GM19035 (cell line): ENCODE data around the gene ATP5MC2.
"Not testable (repeated sequence)": the region's sequence is repeated elsewhere in the genome, so short reads cannot be mapped to it uniquely, and the experiment has no call there.

ENCODE experiments used
- ATAC-seq: cut with Tn5 transposase; IDR thresholded peaks from one replicate; pipeline ENCODE4 v1.9.1; 2021; ENCODE audit not compliant: unreplicated experiment

The ATP5MC2 gene

DNA sequence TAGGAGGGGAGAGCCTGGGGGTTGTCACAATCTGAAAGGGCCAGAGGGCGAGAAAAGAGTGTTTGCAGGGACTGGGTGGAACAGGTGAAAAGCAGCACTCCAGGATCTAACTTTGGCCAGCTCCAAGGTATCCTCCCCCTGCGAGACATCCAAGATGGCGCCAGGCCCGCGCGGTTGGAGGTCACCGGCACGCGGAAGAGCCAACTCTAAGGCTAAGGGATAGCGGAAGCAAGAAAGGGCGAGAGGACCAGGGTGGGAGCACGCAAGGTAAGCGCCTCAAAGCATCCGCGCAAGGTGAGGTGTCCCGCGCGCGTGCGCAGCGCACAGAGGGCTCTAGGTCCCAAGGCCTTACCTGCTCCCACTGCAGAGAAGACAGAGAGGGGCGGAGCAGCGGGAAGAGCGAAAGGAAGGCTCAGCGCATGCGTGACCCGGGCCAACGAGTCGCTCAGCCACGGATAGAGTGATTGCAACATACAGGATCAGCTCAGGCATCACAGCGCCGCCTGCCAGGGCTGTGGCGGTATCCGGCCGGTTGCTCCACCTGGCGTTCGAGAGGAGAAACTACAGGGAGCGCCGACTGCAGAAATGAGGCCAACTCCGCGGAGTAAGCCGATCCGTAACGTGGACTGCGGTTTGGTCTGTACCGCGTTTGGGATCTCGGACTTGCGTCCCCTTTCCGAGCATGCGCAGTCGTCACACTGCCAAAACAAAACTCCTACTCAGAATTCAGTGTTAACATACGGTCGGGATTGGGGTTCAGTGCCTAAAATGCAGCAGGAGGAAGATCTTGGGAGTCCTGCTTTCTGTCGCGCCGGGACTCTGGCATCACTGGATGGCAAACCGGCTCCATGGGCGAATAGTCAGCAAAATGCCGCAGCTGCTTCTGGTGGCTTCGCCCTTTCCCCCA is at the start of gene ATP5MC2:
Gene ATP5MC2 (minus strand): TSS at position 383 of the 907 bp plus-strand sequence. CDS start 3,469 bp downstream, outside the sequence.
- peak; percentile 97 for ATAC-seq

DNA sequence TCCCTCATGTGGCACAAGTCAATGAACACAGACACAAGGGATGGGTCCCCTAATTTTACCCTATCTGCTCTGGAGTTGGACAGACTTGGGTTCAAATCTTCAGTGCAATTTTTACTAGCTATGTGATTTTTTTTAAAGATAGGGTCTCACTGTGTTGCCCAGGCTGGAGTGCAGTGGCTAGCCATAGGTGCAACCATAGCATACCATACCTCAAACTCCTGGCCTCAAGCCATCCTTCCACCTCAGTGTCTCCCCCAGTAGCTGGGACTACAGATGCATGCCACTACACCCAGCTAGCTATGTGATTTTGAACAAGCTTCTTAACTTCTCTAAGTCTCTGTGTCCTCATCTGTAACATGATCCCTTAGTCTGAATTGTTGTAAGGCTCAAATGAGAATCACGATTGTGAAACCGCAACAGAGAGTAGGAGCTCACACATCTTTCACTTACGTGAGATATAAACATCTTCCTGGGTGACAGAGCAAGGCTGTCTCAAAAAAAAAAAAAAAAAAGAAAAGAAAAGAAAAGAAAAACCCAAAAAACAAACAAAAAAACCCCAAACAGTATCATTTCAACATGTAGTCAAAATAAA is 46.7 kb upstream of the ATP5MC2 start:
- ATAC-seq: no peak

DNA sequence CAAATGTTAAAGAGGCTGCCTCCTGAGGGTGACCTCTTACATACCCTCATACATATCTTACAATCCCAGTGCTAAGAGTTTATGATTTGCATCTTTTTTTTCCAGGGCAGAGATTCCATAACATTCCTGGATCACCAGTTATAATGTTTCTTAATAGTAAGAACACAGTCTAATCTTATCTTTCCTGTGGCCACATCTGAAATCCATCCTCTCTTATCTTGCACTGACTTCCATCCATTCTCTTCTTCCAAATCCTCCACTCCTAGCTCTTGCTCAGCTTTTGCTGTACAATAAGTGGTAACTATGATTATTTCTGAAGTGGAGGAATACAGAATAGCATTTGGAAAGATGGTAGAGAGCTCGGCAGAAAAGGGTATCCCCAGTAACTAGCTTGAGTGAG is 45.1 kb upstream of the ATP5MC2 start:
- ATAC-seq: no peak

DNA sequence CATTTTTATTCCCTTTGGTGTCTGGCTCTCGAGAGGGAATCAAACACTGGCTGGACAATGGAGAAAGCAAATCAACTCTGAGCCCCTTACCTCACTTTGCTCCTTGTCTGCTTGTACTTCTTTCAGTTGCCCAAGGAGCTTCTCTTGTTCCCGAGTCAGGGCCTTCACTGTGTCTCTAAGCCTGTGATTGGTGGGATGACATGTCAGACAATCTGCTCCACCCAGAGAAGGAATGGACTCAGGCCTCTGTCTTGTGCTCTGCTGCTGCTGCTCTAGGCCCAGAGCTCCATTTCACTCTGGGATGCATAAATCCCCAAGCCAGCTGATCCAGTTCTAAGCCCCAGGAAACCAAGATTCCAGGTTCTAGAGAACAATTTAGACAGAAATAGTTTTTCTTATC is 43.8 kb upstream of the ATP5MC2 start:
- ATAC-seq: no peak

DNA sequence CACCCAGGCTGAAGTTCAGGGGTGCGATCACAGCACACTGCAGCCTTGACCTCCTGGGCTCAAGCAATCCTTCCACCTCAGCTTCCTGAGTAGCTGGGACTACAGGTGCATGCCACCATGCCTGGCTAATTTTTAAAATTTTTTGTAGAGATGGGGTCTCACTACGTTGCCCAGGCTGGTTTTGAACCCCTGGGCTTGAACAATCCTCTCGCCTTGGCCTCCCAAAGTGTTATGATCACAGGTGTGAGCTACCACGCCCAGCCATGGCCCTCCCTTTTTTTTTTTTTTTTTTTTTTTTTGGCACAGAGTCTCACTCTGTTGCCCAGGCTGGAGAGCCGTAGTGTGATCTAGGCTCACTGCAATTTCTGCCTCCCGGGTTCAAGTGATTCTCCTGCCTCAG is 42.7 kb upstream of the ATP5MC2 start:
- not testable (repeated sequence) for ATAC-seq

DNA sequence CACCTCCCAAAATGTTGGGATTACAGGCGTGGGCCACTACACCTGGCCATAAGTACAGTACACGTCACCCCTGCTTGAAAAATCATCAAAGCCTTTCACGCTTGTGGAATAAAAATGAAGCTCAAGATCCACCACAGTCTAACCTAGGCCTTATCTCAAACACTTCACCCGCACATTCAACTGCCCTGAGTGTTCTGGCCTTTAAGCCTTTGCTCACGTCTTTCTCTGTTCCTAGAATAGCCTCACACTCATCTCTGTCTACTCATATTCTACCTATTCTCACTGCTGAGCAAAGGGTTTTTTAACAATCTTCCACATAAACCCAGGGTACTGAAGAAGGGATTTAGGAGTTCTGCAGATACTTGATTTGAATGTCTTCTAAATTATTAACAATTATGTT is 41.4 kb upstream of the ATP5MC2 start:
- no peak for ATAC-seq

DNA sequence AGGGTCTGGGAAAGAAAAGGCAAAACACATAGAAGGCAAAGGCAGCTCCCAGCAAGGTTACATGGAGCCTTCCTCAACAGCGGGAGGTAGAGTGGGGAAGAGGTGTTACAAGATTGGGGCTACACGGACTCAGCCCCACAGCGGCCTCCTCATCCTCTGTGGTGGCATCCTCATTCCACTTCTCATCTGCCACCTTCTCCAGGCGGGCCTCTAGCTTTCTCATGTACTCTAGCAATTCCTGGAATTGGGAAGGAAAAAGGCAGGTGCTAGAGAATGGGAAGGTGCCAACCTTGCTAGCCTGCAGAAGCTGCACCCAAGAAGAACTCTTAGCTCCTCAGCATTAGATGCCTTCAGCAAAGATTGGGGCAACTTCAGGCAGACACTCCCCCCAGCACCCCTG is 38.1 kb upstream of the ATP5MC2 start:
- ATAC-seq: no peak

DNA sequence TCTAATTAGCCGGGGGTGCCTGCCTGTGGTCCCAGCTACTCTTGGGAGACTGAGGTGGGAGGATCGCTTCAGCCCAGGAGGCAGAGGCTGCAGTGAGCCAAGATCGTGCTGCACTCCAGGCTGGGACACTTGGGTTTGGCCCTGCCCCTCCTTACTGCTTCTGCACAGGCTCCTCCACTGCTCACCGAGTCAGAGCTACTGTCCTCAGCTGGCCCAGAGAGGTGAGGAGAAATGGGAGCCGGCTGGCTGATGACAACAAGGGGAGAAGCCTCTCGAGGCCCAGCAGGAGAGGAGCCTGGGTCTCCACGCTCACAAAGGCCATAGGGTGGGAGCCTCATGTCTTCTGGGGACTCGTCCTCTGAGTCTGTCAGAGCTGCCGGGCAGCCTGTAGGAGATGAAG is 37.6 kb upstream of the ATP5MC2 start:
- ATAC-seq: no peak

DNA sequence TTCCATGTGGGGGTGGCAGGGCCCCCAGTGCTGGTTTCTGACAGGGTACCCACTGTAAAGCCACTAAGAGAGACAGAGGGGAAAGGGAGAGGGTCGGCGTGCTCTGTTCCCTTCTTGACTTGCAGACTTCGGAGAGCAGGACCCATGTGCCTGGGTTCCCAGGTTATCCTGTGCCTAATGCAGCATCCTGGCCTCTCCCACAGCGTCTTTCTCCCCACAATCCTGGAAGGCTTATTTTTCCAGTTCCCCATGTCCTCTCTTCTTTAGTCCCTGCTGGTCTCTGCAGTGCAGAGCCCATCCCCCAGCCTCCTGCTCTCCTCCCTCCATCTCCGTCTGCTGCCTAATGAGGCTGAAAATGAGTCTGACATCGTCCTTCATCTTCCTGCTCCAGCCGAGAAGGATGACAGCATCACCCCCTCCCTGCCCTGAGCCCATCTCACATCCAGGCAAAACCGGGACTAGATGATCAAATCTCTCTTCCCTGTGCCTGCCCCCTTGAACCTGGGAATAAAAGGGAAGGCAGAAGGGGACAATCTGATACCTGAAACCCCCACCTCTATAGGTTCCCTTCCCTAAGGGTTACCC is 36.3 kb upstream of the ATP5MC2 start:
- no peak for ATAC-seq

DNA sequence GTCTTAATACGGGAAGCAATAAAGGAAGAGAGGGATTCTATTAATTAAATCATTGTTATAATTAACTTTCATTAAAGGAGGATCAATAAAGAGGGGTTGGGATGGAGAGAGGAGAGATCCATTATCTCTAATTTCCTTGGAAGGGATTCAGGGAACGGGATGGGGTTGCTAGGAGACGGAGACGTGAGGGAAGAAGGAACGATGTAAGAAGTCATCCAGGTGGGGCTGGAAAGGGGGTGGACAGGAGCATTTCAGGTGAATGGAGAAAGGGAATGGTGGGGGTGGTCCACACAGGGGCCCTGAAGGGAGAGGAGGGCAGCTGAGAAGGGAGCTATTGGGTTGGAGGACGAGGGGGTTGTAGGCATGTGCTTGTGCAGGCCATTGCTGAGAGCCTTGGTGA is 34.2 kb upstream of the ATP5MC2 start:
- ATAC-seq: no peak

DNA sequence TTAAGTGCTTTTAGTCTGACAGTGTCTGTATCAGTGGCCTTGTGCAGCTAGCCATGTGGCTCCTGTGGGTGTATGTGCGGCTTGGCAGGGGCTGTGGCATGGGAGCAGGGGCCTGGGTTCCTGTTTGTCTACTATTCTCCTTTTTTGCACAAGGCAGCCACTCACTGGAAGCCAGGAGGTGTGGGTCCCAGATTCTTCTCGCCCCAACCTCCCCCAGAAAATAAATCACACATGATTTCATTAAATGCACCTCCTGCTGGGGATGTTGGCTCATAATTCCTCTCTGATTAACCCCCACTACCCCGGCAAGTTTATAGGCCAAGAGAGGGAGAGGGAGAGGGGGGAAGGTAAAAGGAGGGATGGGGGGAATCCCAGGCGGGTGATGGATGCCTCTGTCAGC is 33.8 kb upstream of the ATP5MC2 start:
- ATAC-seq: no peak

DNA sequence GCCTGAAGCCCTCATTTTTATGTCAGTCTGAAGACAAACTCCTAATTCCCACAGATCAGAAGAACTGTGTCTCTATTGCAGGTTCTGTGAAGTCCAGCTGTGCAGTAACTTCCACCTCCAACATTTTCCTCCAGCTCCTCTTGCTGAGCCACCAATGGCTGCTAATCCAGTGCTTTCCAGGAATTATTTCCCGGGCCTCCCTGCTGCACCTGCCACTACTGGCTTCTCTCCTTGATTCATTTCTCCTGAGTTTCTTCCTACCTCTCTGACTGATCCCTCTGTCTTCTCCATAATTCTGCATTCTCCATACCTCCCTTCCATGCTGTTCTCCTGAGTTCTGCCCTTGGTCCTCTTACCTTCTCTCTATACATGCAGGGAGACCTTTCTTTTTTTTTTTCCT is 30.2 kb upstream of the ATP5MC2 start:
- ATAC-seq: no peak

DNA sequence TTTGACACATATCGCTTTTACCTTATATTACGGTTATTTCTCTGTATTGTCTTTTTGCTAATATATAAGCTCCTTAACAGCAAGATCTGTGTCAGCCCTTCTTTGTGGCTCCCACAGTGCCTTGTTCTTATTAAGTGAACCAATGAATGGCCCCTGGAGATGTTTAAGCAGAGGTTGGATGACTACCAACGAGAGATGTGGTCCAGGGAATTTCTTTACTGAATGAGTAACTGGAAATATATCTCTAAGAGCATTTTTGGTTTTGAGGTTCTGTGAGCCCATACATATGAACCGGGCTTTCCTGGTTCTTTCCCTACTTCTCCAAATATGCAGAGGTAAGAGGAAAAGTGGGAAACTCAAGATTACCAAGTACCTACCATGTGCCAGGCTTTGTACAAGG is 27.9 kb upstream of the ATP5MC2 start:
- no peak for ATAC-seq

DNA sequence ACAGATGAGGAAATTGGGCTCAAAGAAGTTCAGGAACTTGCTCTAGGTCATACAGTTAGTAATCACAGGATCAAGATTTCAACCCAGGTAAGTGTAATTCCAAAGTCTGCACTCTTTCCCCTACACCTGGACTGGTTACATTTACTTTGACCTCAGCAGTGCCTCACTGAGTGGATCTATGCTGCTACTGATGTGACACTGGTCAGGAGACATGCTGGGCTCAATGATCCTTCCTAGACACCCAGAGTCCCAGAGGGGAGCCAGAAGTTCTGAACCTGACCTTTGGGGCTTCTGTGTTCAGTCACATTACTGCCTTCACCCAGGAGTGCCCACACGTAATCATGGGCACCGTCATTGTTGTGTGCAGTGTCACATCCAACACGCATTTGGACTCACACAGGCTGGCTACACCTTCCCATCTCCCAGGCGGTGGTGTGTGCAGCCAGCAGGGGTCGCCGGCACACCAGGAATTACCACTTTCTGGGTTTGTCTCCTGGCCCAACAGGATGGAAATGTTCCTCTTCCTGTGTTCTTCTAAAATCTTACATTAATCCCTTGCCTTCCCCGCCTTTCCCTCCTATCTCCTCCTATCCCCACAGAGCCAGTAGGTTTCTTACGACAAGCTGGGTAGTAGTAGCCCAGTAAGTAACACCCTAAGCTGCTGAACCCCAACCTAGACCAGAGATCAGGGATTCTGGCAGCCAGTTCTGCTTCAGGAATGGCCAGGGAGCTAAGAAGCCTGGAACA is 25.8 kb upstream of the ATP5MC2 start:
- no peak for ATAC-seq

DNA sequence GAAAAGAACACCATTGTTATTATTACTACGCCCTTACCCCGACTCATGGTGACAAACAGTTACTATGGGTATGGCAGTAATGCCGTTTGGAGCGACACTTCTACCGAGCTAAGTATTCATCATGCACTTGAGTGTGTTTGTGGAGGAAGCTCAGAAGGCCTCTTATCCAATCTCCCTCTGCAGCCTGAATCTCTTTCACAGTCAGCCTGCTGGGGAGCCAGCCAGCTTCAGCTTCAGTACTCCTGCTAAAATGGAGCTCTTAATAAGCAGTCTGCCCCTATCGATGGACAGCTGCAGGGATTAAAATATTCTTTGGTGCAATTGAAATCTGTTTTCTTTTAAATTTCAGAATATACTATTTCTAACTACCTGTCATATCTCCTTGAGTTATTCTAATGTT is 24.7 kb upstream of the ATP5MC2 start:
- ATAC-seq: no peak

DNA sequence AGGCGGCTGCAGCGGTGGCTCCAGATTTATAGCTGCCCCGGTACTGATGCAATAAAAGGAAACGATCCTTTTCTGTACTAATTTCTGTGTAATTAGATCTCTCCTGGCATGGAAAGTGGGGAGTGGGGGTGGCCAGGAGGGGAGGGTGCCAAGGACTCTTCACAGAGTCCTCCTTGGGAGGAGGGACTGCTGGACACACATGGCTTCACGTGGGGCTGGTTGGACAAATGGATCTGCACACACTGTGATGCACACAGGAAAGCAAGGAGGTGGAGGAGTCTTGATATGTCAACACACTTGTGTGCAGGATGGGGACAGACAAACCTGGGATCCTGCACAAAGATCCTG is 23.8 kb upstream of the ATP5MC2 start:
- ATAC-seq: no peak

DNA sequence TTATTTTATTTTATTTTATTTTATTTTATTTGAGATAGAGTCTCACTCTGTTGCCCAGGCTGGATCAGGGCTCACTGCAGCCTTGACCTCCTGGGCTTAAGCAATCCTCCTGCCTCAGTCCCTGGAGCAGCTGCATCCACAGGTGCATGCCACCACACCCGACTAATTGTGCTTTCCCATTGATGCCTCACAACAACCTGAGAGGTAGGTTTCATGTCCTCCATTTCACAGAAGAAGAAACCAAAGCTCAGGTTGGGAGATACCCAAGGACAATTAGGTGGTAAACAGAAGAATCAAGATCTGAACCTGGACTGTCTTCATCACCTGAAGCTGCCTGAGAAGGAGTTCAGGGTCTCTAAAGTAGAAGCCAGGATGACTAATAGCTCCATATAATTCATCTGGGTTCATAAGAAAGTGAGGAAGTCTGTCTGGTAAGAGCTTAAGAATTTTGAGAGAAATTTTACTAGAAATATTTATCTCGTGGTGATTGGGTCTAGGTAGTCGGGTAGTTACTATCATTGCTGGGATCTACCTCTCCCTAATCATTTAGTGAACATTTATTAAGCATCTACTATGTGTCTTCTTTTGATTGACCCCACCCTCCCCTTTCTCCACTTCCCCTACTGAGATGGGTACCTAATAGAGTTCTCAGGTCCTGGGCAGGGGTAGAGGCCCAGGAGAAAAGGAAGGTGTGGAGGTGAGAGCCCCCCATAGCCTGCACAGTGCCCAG is 23.2 kb upstream of the ATP5MC2 start:
- no peak for ATAC-seq

DNA sequence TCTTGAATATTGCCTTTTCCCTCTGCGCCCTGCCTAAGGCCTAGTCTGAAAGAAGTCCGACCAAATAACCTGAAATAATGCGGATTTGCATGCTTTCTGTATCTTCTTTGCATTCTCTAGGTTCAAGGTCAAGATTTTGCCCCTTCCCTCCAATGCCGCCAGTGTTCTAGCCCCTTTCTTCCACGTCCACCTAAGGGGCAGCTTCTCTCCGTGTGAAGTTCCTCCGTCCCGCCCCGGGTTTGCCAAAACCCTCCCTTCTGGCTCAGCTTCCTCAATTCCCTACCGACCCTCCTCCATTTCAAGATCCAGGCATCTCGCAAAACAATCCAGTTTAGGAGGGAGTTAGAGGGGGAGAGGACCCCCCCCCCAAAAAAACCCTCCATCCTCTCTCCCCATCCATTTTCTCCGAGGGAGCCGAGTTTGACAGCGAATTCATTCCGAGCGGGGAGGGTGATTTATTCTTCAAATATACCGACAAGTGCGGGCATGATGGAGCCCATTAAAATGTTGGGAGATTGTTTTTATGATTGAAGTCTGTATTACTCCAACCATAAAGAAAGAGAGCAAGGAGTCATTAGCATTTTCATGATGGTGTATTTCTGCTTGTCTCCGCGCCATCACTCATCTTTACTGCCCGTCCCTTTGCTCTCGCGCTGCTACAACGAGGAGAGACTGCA is 20.9 kb upstream of the ATP5MC2 start:
- no peak for ATAC-seq

DNA sequence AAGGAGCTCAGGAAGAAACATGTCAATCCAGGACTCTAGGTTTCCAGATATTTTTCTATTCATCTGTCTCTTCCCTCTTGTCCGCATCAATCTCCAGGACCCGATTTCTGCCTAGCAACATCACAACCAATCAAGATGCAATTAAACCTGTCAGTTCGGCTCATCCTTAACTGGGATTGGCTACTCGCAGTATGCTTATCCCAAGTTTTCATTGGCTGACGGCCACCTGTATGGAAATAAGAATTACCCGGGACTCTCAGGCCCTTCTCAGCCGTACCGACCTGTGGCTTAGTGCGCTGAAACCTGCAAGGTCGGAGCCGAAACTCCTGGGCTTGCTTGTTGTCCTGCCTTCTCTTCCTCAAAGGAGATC is 20.4 kb upstream of the ATP5MC2 start:
- ATAC-seq: no peak
